NB4 (cell line): ENCODE measurements around the gene FOXL3.

Experiments used
- MAX ChIP-seq: IDR thresholded peaks from 2 replicates; pipeline ENCODE4 v1.6.1; 2011; ENCODE audit warnings: low read depth, low read length
- MYC ChIP-seq: IDR thresholded peaks from 2 replicates; pipeline ENCODE4 v1.6.1; 2011; ENCODE audit warnings: low read depth, low read length
- POLR2A ChIP-seq: IDR thresholded peaks from 2 replicates; pipeline ENCODE4 v1.6.1; 2011; ENCODE audit warnings: mild to moderate bottlenecking; ENCODE audit not compliant: insufficient read length; ENCODE audit errors: extremely low read depth
- TF ChIP-seq, protein P1 (sequence below): IDR thresholded peaks from one replicate; pipeline ENCODE4 v1.5.1; 2012; ENCODE audit warnings: low read depth, low read length

GRCh38 chr7:245574-246295 is 44.2 kb upstream of the FOXL3 start:
- TF ChIP-seq, protein P1, sequence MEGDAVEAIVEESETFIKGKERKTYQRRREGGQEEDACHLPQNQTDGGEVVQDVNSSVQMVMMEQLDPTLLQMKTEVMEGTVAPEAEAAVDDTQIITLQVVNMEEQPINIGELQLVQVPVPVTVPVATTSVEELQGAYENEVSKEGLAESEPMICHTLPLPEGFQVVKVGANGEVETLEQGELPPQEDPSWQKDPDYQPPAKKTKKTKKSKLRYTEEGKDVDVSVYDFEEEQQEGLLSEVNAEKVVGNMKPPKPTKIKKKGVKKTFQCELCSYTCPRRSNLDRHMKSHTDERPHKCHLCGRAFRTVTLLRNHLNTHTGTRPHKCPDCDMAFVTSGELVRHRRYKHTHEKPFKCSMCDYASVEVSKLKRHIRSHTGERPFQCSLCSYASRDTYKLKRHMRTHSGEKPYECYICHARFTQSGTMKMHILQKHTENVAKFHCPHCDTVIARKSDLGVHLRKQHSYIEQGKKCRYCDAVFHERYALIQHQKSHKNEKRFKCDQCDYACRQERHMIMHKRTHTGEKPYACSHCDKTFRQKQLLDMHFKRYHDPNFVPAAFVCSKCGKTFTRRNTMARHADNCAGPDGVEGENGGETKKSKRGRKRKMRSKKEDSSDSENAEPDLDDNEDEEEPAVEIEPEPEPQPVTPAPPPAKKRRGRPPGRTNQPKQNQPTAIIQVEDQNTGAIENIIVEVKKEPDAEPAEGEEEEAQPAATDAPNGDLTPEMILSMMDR, result no peak
- TF ChIP-seq POLR2A (no peak), MYC (no peak), MAX (no peak)
